Measurements from ENCODE around the gene CDC42EP5.
"Not testable (repeated sequence)": the region's sequence is repeated elsewhere in the genome, so short reads cannot be mapped to it uniquely, and the experiment has no call there.

Gene CDC42EP5, protein sequence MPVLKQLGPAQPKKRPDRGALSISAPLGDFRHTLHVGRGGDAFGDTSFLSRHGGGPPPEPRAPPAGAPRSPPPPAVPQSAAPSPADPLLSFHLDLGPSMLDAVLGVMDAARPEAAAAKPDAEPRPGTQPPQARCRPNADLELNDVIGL

DNA sequence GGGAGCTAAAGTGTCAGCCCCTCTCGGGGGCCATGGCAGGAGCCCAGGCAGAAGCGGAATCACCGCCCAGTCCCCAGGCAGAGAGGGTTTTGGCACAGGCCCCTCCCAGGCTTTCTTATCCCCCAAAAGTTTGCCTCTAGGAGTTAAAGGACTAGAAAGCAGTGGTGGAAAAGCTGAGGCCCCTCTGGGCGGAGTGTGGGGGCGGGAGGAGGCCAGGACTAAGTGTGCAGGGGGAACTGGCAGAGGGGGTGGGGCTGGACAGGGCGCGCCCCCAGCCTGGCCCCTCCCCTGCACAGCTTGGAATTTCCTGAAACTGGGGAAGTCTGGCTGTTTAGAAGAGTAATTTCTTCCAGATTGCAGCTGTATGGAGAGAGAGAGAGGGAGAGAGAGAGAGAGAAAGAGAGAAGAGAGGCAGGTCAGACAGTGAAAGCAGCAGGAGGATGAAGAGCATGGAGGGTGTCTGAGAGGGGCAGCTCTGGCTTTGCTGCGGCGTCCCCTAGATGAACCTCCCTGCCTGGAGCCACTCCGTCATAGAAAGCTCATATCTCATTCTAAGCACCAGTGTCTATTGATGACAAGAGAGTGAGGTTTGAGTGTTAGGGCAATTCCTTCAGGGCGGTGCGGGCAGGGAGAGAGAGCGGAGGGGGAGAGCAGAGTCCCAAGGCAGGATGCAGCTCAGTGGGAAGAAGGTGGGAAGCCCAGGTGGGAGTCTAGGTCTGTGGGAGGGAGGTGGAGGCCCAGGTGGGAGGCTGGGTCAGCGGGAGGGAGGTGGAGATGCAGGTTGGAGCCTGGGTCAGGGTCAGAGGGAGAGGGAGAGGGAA lies at the start of gene CDC42EP5:
TSS of gene CDC42EP5 (minus strand) at position 226 of the 821 bp plus-strand sequence. CDS start 7,749 bp downstream, outside the sequence.
- no peak for DNase-seq

DNA sequence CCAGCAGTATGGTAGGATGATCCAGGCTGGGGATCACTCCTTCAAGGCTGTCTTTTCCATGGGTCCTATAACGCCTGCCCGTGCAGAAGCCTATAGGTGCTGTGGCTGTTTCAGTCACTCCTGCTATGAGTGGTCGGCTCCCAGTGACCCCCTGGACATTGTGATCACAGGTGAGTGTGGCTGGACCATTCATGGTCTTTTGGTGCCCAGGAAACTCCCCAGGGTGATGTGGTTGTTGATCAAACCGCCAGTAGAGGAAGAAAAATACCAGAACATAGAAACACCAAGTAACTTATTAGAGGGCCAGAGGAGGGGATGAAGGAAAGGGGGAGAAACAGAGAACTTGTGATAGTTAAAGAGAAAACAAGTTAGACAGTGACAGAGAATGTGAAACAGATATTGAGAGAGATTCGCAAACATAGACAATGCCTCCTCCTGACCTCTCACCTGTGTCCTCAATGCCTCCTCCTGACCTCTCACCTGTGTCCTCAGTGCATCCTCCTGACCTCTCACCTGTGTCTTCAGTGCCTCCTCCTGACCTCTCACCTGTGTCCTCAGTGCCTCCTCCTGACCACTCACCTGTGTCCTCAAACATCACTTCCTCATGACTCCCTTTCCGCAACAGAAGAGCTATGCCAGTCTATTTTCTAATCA lies 48.9 kb upstream of the CDC42EP5 start:
- DNase-seq = no peak

GRCh38 chr19:54521022-54521859 lies 48.1 kb upstream of the CDC42EP5 start:
- peak; percentile 50 for DNase-seq

DNA sequence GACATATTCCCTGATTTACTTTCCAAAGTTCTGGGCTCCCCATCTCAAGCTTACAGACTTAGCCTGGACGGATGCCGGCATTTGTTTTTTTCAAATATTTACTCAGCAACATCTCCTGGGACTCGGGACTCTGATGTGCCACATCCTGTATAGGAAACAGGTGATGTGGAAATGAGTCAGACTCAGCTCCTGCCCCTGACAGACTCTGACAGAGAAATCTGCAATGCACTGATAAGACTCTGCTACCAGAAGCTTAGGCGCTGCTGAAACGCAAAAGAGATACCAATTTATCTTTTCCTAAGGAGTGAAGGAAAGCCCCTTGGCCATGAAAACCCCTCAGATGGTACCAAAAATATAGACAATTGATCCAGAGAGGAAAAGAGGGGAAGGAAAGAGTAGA lies 45.7 kb upstream of the CDC42EP5 start:
- DNase-seq = peak; percentile 89

DNA sequence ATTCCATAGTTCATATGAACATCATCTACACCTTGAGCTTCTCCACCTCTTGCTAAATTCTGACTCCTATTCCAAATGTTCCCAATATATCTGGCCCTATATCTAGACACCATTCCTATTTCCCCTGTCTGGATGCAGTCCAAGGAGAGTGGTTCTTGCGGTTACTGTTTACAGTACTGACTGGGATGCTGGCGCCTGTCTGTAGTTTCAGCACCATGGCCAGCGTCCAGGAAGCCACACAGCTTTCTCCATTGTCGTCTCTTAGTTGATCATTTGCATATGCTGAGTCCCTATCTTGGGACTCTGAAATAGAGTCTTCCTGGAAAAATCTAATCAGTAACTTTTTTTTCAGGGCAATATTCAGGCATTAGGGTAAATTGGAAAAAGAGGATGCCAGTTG lies 44.4 kb upstream of the CDC42EP5 start:
- DNase-seq = peak; percentile 71

GRCh38 chr19:54515156-54515555 lies 42.1 kb upstream of the CDC42EP5 start:
- no peak for DNase-seq

- DNase-seq = not testable (repeated sequence)
These were observed 36.3 kb upstream of the CDC42EP5 start for GRCh38 chr19:54509200-54509940.

DNA sequence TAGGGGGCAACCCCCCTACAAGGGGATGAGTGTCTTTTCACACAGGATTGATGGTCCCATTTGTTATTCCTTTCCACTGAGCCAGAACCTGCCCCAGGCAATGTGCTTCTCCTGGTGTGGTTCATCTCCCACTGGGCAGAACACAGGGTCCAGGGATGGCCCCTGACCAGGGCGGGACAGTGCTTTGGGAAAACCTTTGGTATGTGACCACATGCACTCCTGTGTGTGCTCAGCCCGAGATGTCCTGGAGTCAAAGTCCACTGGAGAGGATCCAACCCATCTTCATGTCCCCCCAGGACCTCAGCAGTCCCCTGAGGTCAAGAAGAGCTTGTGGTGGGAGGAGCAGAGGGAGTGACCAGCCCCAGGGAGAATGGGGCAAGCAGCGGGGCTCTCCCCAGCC lies 35.4 kb upstream of the CDC42EP5 start:
- DNase-seq = not testable (repeated sequence)

GRCh38 chr19:54507824-54508223 lies 34.7 kb upstream of the CDC42EP5 start:
- no peak for DNase-seq

- DNase-seq = not testable (repeated sequence)
These were observed 34.1 kb upstream of the CDC42EP5 start for GRCh38 chr19:54507038-54507717.

- DNase-seq = no peak
These were observed 33.0 kb upstream of the CDC42EP5 start for GRCh38 chr19:54506079-54506478.

GRCh38 chr19:54505542-54505941 lies 32.4 kb upstream of the CDC42EP5 start:
- DNase-seq = not testable (repeated sequence)

- no peak for DNase-seq
These were observed 29.5 kb upstream of the CDC42EP5 start, which contains the start of gene LAIR2 for GRCh38 chr19:54502518-54503048. Gene LAIR2 (plus strand): TSS chr19:54502831. CDS start chr19:54502919, 88 bp downstream.

- not testable (repeated sequence) for DNase-seq
These were observed 25.3 kb upstream of the CDC42EP5 start for GRCh38 chr19:54498451-54498772.

DNA sequence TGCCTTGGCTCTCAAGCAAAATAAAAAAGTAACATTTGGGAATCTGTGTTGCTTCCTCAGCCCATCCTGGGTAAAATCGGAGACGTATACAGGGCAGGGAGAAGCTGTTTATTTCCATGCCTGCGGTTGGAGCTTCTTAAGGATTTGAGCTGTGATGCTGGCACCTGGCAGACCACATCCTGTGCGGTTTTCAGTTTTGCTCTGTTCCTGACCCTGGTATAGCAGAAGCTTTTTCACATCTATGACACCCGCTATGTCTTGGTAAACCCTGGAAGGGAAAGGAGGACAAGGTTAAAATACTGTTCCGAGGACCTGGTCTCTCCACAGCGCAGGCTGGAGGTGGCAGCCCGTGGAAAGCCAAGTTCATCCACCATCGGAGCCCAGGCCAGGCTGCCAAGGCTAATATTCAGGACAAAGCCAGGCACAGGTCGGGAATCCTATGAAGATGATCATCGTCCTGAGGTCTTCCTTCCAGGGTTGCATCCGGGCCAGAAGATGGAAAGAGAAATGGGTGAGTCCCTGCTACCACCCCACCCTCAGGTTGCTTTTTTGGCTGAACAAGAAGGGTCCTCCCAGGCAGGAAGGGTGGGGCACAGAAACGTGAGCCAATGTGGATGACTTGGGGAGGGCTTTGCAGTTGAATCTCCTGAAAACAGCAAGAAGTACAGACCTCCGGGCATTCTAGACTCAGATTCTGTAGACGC lies 24.8 kb upstream of the CDC42EP5 start:
- peak; percentile 55 for DNase-seq

GRCh38 chr19:54495284-54495683 lies 22.2 kb upstream of the CDC42EP5 start:
- not testable (repeated sequence) for DNase-seq

DNA sequence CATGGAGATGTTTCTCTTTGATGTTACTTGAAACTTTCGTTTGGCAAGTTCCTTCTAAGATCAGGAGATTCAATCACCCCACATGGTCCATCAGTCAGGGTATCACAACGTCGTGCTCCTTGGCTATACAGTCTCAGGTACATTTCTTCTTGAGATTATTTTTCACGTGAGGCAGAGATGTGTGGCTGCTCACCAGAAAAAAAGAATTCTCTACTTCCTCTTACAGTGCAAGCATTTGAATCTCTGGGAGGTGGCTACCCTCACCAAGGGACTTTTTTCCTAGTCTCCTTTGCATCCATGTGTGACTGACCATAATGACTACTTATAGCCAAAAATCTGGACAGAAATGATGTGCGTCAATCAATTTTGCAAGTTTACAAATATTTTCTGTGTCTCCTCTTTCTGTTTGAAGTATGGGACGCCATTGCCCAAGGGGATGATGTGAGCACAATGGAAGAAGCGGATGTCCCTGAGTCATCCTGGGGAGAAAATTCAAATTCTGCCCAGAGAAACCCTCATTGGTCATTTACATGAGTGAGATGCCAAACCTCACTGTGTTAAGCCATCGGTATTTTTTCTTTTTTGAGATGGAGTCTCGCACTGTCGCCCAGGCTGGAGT lies 21.0 kb upstream of the CDC42EP5 start:
- no peak for DNase-seq

DNA sequence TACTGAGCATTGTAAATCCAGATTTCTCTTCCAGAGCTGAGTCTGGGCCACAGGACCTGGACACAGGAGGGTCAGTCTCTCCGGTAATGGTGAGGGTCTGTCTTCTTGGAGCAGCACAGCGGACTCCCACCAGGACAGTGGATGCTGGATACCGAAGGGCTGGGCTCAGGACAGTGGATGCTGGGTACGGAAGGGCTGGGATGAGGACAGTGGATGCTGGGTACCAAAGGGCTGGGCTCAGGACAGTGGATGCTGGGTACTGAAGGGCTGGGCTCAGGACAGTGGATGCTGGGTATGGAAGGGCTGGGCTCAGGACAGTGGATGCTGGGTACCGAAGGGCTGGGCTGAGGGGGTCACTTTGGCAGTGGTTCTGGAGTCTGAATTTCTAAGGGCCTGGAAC lies 20.0 kb upstream of the CDC42EP5 start:
- not testable (repeated sequence) for DNase-seq

- DNase-seq = no peak
These were observed 19.5 kb upstream of the CDC42EP5 start for GRCh38 chr19:54492568-54492967.

GRCh38 chr19:54489766-54490165 lies 16.7 kb upstream of the CDC42EP5 start:
- DNase-seq = no peak

Measured in activated CD4-positive, alpha-beta T cell treated with anti-CD3 and anti-CD28 coated beads, Interleukin-10, Interleukin-2, amounts not matched to agents 100 ng/mL and 50 ng/mL, durations not matched to agents 16 hours and 8 hours (primary cell).